ENCODE measurements around the gene BCL3. TPM values are rescaled to one million over a fixed set of nuclear protein-coding genes. Genes with fewer than 3 reads are reported as not detected.

The BCL3 gene
- total RNA-seq, 1 experiment from 2014 or later, result 2.2 TPM

DNA sequence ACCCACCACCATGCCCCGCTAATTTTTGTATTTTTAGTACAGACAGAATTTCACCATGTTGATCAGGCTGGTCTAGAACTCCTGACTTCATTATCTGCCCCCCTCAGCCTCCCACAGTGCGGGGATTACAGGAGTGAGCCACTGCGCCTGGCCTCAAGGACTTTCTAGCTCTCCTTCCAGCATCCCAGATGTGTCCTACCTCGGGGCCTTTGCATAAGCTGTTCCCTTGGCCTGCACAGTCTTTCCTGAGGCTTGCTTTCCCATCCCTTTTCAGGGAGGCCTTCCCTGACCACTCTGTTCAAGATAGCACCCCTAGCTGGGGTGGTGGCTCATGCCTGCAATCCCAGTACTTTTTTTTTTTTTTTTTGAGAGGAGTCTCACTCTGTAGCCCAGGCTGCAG, 46.1 kb downstream of the BCL3 start:
- Histone ChIP-seq H4K5ac (ENCODE audit: insufficient read length, low read depth, low read length) (no peak overlapping the region), H2AFZ (ENCODE audit: low read length) (no peak overlapping the region), H3K23me2 (ENCODE audit: insufficient read length, low read depth, low read length, poor library complexity, severe bottlenecking) (no peaks in the 10 kb centered on the region), H3K27ac (ENCODE audit: insufficient read length, low read depth, low read length) (no peak overlapping the region), H3K79me1 (ENCODE audit: insufficient read depth, low read depth, low read length, poor library complexity, severe bottlenecking) (no peaks in the 10 kb centered on the region), H3K4me2 (ENCODE audit: insufficient read depth, insufficient read length, low read length) (no peak overlapping the region), H3K23ac (ENCODE audit: insufficient read length, low read depth, low read length) (no peak overlapping the region), H3K79me2 (ENCODE audit: insufficient read depth, low read length) (no peaks in the 10 kb centered on the region), H4K91ac (ENCODE audit: insufficient read length, low read depth, low read length) (no peak overlapping the region), H2BK120ac (ENCODE audit: low read depth, low read length, poor library complexity, severe bottlenecking) (no peak overlapping the region), H2AK5ac (ENCODE audit: insufficient read length, low read length) (no peak overlapping the region), H3K18ac (ENCODE audit: insufficient read length, low read depth, low read length) (no peak overlapping the region), H3K14ac (ENCODE audit: insufficient read depth, low read length) (no peak overlapping the region), H3K4me1 (ENCODE audit: insufficient read depth, low read length) (no peaks in the 10 kb centered on the region; the same call in 1 of the 2 replicates), H4K20me1 (ENCODE audit: control insufficient read depth, insufficient read depth, insufficient read length) (no peaks in the 10 kb centered on the region), H4K8ac (replicated peaks; ENCODE audit: insufficient read length, low read depth, low read length) (no peak overlapping the region), H2BK5ac (ENCODE audit: insufficient read length, low read length) (no peak overlapping the region), H3K9ac (ENCODE audit: extremely low read depth, insufficient read length, low read length) (no peak overlapping the region), H2BK12ac (ENCODE audit: insufficient read length, low read depth, low read length) (no peak overlapping the region), H3K56ac (ENCODE audit: insufficient read length, low read depth, low read length) (no peak overlapping the region), H3K9me3 (ENCODE audit: control insufficient read depth, low read depth, low read length) (no peaks in the 10 kb centered on the region), H2BK15ac (ENCODE audit: low read depth, low read length) (no peak overlapping the region), H3K27me3 (ENCODE audit: insufficient read depth, low read length) (no peaks in the 10 kb centered on the region), H2BK20ac (ENCODE audit: low read depth, low read length, poor library complexity, severe bottlenecking) (no peak overlapping the region), H3K4ac (ENCODE audit: low read depth, low read length) (no peak overlapping the region), H3T11ph (ENCODE audit: low read length) (no peak overlapping the region)
- no peak for DNase-seq
- H3K36me3 Mint-ChIP-seq (ENCODE audit: insufficient read depth in 1 of 3, low read depth in 3 of 3), result peaks cover 28 to 79% (median 62%) of the 10 kb centered on the region in 3 experiments
- H3K9me3 Mint-ChIP-seq, result no peaks in the 10 kb centered on the region
- H3K4me3 Mint-ChIP-seq, result peak overlapping the region in 1 of 2 experiments; percentile 42; a peak in 1 of 5 replicates
- TF ChIP-seq, protein P1, sequence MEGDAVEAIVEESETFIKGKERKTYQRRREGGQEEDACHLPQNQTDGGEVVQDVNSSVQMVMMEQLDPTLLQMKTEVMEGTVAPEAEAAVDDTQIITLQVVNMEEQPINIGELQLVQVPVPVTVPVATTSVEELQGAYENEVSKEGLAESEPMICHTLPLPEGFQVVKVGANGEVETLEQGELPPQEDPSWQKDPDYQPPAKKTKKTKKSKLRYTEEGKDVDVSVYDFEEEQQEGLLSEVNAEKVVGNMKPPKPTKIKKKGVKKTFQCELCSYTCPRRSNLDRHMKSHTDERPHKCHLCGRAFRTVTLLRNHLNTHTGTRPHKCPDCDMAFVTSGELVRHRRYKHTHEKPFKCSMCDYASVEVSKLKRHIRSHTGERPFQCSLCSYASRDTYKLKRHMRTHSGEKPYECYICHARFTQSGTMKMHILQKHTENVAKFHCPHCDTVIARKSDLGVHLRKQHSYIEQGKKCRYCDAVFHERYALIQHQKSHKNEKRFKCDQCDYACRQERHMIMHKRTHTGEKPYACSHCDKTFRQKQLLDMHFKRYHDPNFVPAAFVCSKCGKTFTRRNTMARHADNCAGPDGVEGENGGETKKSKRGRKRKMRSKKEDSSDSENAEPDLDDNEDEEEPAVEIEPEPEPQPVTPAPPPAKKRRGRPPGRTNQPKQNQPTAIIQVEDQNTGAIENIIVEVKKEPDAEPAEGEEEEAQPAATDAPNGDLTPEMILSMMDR (conservative IDR thresholded peaks at IDR 0.05), result no peak
- no peak overlapping the region for H3K27ac Mint-ChIP-seq
- H3K4me1 Mint-ChIP-seq, result peaks cover 8 to 16% of the 10 kb centered on the region in 2 experiments
- H3K27me3 Mint-ChIP-seq (ENCODE audit: low read depth), result no peaks in the 10 kb centered on the region; the same call in 1 of the 2 replicates
- WGBS (ENCODE audit: extremely low coverage, insufficient read length, low lambda C conversion rate), result no CpG with 5 or more reads among the region's 4 CpGs

Data from H9 (cell line).